PFSK-1 (cell line): Measurements from ENCODE around the gene OSER1.

Source experiments
- FOXP2 ChIP-seq: optimal IDR thresholded peaks from 2 replicates; pipeline ENCODE3; 2011; ENCODE audit warnings: borderline replicate concordance, control low read depth, inconsistent platforms; ENCODE audit not compliant: insufficient read depth; ENCODE audit errors: extremely low read length, extremely low read depth
- POLR2AphosphoS5 ChIP-seq: IDR thresholded peaks from 2 replicates; pipeline ENCODE4 v1.6.1; 2012; ENCODE audit warnings: low read depth, mild to moderate bottlenecking, control low read depth, low read length, moderate library complexity
- SIN3A ChIP-seq: IDR thresholded peaks from 2 replicates; pipeline ENCODE4 v1.6.1; 2012; ENCODE audit warnings: mild to moderate bottlenecking, low read length, moderate library complexity, borderline replicate concordance; ENCODE audit not compliant: insufficient read depth
- TAF1 ChIP-seq: IDR thresholded peaks from 2 replicates; pipeline ENCODE4 v1.6.1; 2012; ENCODE audit warnings: low read length, control low read depth, borderline replicate concordance; ENCODE audit not compliant: insufficient read depth
- TF ChIP-seq, protein P1 (sequence below), 2 experiments: IDR thresholded peaks; 2 replicates each; pipeline versions ENCODE4 v1.6.1 to v1.8.0; 2011 to 2012; ENCODE audit warnings: low read depth in 2 of 2, low read length in 2 of 2, control low read depth in 1 of 2, inconsistent platforms in 1 of 2, mild to moderate bottlenecking in 1 of 2, moderate library complexity in 1 of 2; ENCODE audit not compliant: insufficient read depth in 1 of 2

The OSER1 gene

DNA sequence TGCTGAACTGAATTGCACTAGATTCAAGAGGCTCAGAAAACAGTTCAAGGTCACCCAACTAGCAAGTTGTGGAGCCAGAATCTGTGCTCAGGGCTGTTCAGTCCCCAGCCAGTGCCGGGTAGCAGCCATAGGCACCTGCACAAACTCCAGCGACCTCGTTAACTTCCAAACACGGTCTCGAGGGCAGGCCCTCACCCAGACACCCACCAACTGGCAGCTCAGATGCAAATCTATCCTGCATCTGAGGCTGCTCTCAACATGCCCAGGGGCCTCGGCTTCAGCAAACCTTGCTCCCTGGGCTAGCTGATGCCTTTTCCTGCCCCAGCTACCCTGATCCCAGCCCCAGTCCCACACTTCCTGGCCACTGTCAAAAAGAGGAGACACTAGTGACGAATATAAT is 27.3 kb downstream of the OSER1 start:
- TF ChIP-seq, protein P1, sequence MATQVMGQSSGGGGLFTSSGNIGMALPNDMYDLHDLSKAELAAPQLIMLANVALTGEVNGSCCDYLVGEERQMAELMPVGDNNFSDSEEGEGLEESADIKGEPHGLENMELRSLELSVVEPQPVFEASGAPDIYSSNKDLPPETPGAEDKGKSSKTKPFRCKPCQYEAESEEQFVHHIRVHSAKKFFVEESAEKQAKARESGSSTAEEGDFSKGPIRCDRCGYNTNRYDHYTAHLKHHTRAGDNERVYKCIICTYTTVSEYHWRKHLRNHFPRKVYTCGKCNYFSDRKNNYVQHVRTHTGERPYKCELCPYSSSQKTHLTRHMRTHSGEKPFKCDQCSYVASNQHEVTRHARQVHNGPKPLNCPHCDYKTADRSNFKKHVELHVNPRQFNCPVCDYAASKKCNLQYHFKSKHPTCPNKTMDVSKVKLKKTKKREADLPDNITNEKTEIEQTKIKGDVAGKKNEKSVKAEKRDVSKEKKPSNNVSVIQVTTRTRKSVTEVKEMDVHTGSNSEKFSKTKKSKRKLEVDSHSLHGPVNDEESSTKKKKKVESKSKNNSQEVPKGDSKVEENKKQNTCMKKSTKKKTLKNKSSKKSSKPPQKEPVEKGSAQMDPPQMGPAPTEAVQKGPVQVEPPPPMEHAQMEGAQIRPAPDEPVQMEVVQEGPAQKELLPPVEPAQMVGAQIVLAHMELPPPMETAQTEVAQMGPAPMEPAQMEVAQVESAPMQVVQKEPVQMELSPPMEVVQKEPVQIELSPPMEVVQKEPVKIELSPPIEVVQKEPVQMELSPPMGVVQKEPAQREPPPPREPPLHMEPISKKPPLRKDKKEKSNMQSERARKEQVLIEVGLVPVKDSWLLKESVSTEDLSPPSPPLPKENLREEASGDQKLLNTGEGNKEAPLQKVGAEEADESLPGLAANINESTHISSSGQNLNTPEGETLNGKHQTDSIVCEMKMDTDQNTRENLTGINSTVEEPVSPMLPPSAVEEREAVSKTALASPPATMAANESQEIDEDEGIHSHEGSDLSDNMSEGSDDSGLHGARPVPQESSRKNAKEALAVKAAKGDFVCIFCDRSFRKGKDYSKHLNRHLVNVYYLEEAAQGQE (IDR thresholded peaks at IDR 0.05; ENCODE audit: insufficient read depth in 1 of 2, low read depth in 2 of 2, low read length in 2 of 2) = no peak

DNA sequence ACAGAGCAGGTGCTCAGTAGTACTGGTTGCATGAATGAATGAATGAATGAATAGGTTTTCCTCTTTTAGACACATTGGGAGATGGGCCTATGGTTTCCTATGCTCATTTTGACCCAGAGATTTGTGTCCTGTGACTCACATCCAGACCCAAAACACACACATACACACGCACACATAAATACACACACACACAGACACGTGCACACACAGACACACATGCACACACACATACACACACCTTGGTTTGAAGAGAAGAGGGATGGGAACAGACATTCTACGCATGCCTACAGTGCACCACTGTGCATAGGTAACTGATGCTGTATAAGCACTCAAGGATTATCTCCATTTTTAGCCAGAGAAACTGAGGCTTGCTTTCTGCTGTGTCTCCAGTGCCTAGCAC is 27.7 kb downstream of the OSER1 start:
- TF ChIP-seq POLR2AphosphoS5 (no peak), FOXP2 (no peak), TAF1 (no peak), SIN3A (no peak)
- TF ChIP-seq, protein P1 (IDR thresholded peaks at IDR 0.05; ENCODE audit: insufficient read depth in 1 of 2, low read depth in 2 of 2, low read length in 2 of 2) = no peak

DNA sequence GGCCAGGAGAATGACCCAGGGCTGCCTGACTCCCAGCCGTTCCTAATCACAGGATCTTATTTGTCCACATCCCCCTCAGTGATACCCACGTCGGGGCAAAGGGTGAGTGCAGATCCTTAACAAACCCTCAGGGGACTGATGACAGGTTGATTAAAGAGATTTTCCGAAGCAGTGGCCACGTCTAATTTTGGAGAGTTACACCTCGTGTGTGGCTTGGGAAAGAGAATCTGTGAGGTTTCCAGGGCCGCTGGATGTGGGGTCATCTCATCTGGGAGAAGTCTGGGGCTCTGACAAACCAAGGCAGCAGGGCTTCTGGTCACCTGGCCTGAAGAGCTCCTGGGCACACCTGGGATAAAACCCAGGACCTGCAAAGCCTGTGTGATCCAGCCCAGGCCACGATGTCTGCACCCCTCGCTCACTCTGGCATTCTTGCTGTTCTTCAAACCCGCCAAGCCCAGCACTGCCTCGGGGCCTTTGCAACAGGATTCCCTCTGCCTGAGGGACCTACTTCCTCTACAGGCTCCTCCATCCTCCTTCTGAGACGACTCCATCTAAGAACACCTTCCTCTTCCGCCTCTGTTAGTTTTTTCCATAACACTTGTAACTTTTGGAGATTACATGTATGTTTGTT is 28.3 kb downstream of the OSER1 start:
- TF ChIP-seq FOXP2 (no peak), POLR2AphosphoS5 (no peak), TAF1 (no peak), SIN3A (no peak)
- TF ChIP-seq, protein P1 (IDR thresholded peaks at IDR 0.05; ENCODE audit: insufficient read depth in 1 of 2, low read depth in 2 of 2, low read length in 2 of 2) = no peak

DNA sequence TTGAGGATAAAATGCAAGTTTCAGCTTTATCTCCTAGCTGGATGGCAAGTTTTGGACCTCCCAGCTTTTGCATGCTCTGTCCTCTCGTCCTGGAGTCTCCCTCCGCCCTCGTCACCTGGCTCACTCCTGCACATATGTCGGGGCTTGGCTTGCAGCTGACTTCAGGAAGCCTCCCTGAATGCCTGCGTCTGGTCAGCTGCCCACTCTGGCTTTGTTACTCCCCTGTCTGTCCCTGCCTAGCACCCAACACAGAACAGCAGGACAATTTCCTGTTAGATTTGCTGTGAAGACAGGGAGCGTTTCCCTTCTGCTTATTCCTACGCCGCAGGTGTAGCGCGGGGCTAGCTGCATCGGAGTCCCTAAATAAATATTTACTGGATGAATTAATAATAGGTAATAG is 29.0 kb downstream of the OSER1 start:
- TF ChIP-seq FOXP2 (no peak), TAF1 (no peak), SIN3A (no peak), POLR2AphosphoS5 (no peak)
- TF ChIP-seq, protein P1 (IDR thresholded peaks at IDR 0.05; ENCODE audit: insufficient read depth in 1 of 2, low read depth in 2 of 2, low read length in 2 of 2) = no peak

DNA sequence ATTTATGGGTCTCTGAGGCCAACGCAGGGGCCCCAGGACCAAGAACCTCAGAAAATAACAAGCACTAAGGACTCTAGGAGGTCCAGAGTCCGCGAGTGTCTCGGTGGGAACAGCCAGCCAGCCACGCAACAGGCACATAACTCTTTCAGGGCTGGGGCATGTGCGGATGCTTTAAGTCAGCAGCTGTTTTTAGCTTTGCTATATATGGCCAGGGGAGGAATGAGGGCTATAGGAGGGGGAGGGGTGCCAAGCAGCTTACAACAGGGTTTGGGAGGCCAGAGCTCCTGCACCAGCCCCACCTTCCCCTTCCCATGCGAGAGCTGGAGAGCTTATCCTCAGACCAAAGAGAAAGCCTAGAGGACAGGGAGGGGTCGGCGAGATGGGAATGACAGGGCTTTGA is 29.8 kb downstream of the OSER1 start:
- TF ChIP-seq TAF1 (no peak), SIN3A (no peak), POLR2AphosphoS5 (no peak), FOXP2 (no peak)
- TF ChIP-seq, protein P1 (IDR thresholded peaks at IDR 0.05; ENCODE audit: insufficient read depth in 1 of 2, low read depth in 2 of 2, low read length in 2 of 2) = no peak
